Caki2 (cell line): Measurements from ENCODE around the gene PHC3. TPM values are rescaled to one million over a fixed set of nuclear protein-coding genes. Genes with fewer than 3 reads are reported as not detected.

Source experiments
- DNase-seq: peaks from one replicate; pipeline ENCODE4 v3.0.0-alpha.2; 2015; ENCODE audit warnings: low read depth
- in situ Hi-C: cut with HindIII; loops from 2 replicates; pipeline ENCODE4 v1.10.0; 2016; ENCODE audit warnings: low sequenced_read_pairs, low pct_unique_long_range_greater_than_20kb, mixed read lengths
- total RNA-seq: library from RNA; depleted of rRNA; stranded (reverse); fragments of >200 nt; shearing (Covaris generic); gene quantifications from 2 replicates; pipeline ENCODE4 v1.2.3, GENCODE V29; 2014; ENCODE audit warnings: low replicate concordance

The PHC3 gene
- total RNA-seq, 1 experiment from 2014 or later = 11.1 TPM

GRCh38 chr3:170089862-170090600 is 91.5 kb downstream of the PHC3 start:
- in situ Hi-C loops = no loop called here

GRCh38 chr3:170085396-170085795 is 96.1 kb downstream of the PHC3 start:
- in situ Hi-C loops = no loop called here
- DNase-seq = no peak

More at GRCh38 chr3:170089862-170090600, 91.5 kb downstream of the PHC3 start:
- no peak for DNase-seq

- in situ Hi-C loops = no loop called here
Observed at GRCh38 chr3:170083343-170083742, 98.2 kb downstream of the PHC3 start.

GRCh38 chr3:170081079-170081741 is 100.3 kb downstream of the PHC3 start:
- no peak for DNase-seq
- in situ Hi-C loops = no loop called here

More at GRCh38 chr3:170083343-170083742, 98.2 kb downstream of the PHC3 start:
- DNase-seq = no peak

GRCh38 chr3:170080605-170081004 is 100.9 kb downstream of the PHC3 start:
- no peak for DNase-seq
- in situ Hi-C loops = no loop called here

- peak; percentile 89 for DNase-seq
- in situ Hi-C loops = no loop called here
Observed at GRCh38 chr3:170079536-170080165, 101.9 kb downstream of the PHC3 start.

GRCh38 chr3:170078620-170079281 is 102.8 kb downstream of the PHC3 start:
- DNase-seq = peak; percentile 35
- in situ Hi-C loops = no loop called here

- peak; percentile 32 for DNase-seq
- in situ Hi-C loops = no loop called here
Observed at GRCh38 chr3:170077361-170077760, 104.2 kb downstream of the PHC3 start.

GRCh38 chr3:170076715-170077238 is 104.8 kb downstream of the PHC3 start:
- in situ Hi-C loops = no loop called here
- DNase-seq = peak; percentile 37

- in situ Hi-C loops = no loop called here
- DNase-seq = no peak
Observed at GRCh38 chr3:170075441-170076091, 106.0 kb downstream of the PHC3 start.

GRCh38 chr3:170064108-170064507 is 117.4 kb downstream of the PHC3 start:
- in situ Hi-C loops = no loop called here
- no peak for DNase-seq

GRCh38 chr3:170063691-170064090 is 117.8 kb downstream of the PHC3 start:
- in situ Hi-C loops = no loop called here
- no peak for DNase-seq

GRCh38 chr3:170062769-170063168 is 118.8 kb downstream of the PHC3 start:
- in situ Hi-C loops = no loop called here
- no peak for DNase-seq

- in situ Hi-C loops = no loop called here
Observed at GRCh38 chr3:170062068-170062467, 119.5 kb downstream of the PHC3 start.

GRCh38 chr3:170059447-170059846 is 122.1 kb downstream of the PHC3 start:
- in situ Hi-C loops = no loop called here
- DNase-seq = no peak

More at GRCh38 chr3:170062068-170062467, 119.5 kb downstream of the PHC3 start:
- no peak for DNase-seq

- in situ Hi-C loops = no loop called here
- no peak for DNase-seq
Observed at GRCh38 chr3:170058127-170058526, 123.4 kb downstream of the PHC3 start.

- no peak for DNase-seq
- in situ Hi-C loops = no loop called here
Observed at GRCh38 chr3:170057550-170057949, 124.0 kb downstream of the PHC3 start.
